IMR-90 (cell line): ENCODE measurements around the gene ATXN1. TPM values are rescaled to one million over a fixed set of nuclear protein-coding genes. Genes with fewer than 3 reads are reported as not detected.

Experiments
- BHLHE40 ChIP-seq: fragments of 150-350 bp; IDR thresholded peaks from 2 replicates; pipeline ENCODE4 v1.6.1; 2016; ENCODE audit warnings: mild to moderate bottlenecking, low read depth, low read length
- MXI1 ChIP-seq: IDR thresholded peaks from 2 replicates; pipeline ENCODE4 v1.6.1; 2012; ENCODE audit warnings: low read depth, mild to moderate bottlenecking, low read length, moderate library complexity, borderline replicate concordance
- polyA plus RNA-seq, 3 experiments: library from polyadenylated mRNA; depleted of rRNA; stranded (reverse); fragments of >200 nt; gene quantifications; 2 replicates each; pipeline ENCODE4 v1.2.3, GENCODE V29; 2012; ENCODE audit warnings: low replicate concordance in 1 of 3
- total RNA-seq: library from RNA; depleted of rRNA; stranded (reverse); fragments of >200 nt; gene quantifications from 2 replicates; pipeline ENCODE4 v1.2.3, GENCODE V29; 2012
- TF ChIP-seq, protein P1 (sequence below): conservative IDR thresholded peaks from 2 replicates; pipeline ENCODE4 v1.5.1; 2012; ENCODE audit warnings: mild to moderate bottlenecking, low read depth, low read length, improper control_type of control experiment

Gene ATXN1
- total and polyA plus RNA-seq, 2 of the 4 experiments (the other 2 are of a cell fraction): 7.3 to 11.1 TPM

DNA sequence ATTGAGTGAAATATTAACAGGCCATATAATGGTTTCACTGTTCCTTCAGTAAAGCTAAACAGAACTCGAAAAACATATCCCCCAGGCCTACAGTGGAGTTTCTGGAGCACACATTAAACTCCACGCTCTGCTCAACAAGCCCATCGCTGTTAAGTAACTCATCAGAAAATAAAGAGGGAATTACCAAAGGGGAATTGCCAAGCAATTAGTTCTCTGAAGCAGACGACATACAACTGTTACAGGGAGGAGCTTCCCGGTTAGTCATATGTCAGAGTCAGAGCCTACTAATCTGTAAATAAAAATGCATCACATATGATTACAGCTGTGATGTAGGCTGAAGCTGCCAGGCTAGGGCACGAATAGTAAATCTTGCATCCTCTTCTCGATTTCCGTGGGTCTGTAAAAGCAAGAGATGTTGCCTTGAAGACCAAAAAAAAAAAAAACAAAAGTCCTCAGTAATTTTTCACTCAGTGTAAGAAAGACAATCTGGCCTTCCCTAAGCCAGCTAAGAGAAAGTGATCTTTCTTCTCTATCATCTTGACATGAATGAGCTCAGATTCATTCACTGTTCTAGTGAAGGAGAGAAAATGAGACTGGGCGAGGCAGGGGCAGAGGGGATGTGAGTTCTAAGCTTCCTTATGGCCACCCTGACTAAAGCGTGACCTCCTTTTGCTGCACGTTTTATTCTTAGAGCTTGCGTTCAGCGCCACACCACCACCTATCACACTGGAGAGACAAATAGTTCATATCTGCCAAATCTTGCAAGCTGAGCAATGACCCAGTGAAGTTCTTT is 13.8 kb downstream of the ATXN1 start (continued):
- TF ChIP-seq, protein P1, sequence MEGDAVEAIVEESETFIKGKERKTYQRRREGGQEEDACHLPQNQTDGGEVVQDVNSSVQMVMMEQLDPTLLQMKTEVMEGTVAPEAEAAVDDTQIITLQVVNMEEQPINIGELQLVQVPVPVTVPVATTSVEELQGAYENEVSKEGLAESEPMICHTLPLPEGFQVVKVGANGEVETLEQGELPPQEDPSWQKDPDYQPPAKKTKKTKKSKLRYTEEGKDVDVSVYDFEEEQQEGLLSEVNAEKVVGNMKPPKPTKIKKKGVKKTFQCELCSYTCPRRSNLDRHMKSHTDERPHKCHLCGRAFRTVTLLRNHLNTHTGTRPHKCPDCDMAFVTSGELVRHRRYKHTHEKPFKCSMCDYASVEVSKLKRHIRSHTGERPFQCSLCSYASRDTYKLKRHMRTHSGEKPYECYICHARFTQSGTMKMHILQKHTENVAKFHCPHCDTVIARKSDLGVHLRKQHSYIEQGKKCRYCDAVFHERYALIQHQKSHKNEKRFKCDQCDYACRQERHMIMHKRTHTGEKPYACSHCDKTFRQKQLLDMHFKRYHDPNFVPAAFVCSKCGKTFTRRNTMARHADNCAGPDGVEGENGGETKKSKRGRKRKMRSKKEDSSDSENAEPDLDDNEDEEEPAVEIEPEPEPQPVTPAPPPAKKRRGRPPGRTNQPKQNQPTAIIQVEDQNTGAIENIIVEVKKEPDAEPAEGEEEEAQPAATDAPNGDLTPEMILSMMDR: no peak
- TF ChIP-seq BHLHE40 (no peak), MXI1 (no peak)
